Measurements from ENCODE around the gene PTPRE. TPM values are rescaled to one million over a fixed set of nuclear protein-coding genes. Genes with fewer than 3 reads are reported as not detected.

PTPRE gene
- total RNA-seq, 1 experiment from 2014 or later, result 12.3 TPM

- H3K9me2 ChIP-seq (ENCODE audit: insufficient read depth), result no peaks in the 10 kb centered on the region
- H3K27ac ChIP-seq (ENCODE audit: low read depth, low read length), result no peak overlapping the region
- H3K4me2 ChIP-seq (ENCODE audit: low read length), result no peak overlapping the region
- TF ChIP-seq CBX3 (IDR thresholded peaks at IDR 0.05; ENCODE audit: low read depth) (0 out of 2 replicates have a peak, but pooled peaks have one; percentile 24), FOSL1 (IDR thresholded peaks at IDR 0.05; ENCODE audit: low read depth) (no peak)
- ATAC-seq (0 out of 2 replicates have a peak, but pooled peaks have one; percentile 40), DNase-seq (ENCODE audit: low read depth, low spot score) (no peak)
- H3K9me3 ChIP-seq (ENCODE audit: control insufficient read depth in 1 of 2, insufficient read depth in 1 of 2, low read depth in 1 of 2, low read length in 2 of 2), result no peaks in the 10 kb centered on the region
- POLR2A ChIA-PET, result no interaction called here
- H3K79me2 ChIP-seq (ENCODE audit: insufficient read depth, low read length), result no peaks in the 10 kb centered on the region
- CTCF ChIA-PET, result interaction anchor here (1.2 to 2.5 kb wide), 3 partner anchors 9 to 10 kb away, joined by 3 to 10 read pairs (median 5); no protein-coding TSS in a partner anchor
- RAD21 ChIA-PET (ENCODE audit: low non-redundant PET in 1 of 2, low total read pairs in 2 of 2, uncharacterized antibody in 2 of 2, unreplicated experiment in 2 of 2), result interaction anchor here in 1 of 2 experiments (0.7 kb wide), 1 partner anchor 78 kb away, joined by 4 read pairs; no protein-coding TSS in a partner anchor
- intact Hi-C loops (cut with micrococcal nuclease), result no loop called here
- no peak overlapping the region for H2AFZ ChIP-seq (ENCODE audit: low read depth, low read length, poor library complexity, severe bottlenecking)
- no TSS peak for BruUV-seq (replicated peaks)
- peaks cover 0 to 7% of the 10 kb centered on the region in 2 experiments; a peak in 1 of 4 replicates for H3K4me1 ChIP-seq (ENCODE audit: control insufficient read depth in 1 of 2, insufficient read depth in 2 of 2, low read length in 2 of 2)
- H3K9ac ChIP-seq (ENCODE audit: low read length), result no peak overlapping the region
- peaks cover 10% of the 10 kb centered on the region; the same call in 1 of the 2 replicates for H3K27me3 ChIP-seq (ENCODE audit: insufficient read depth, low read length)
- no peaks in the 10 kb centered on the region for H3K36me3 ChIP-seq (ENCODE audit: control insufficient read depth in 1 of 2, insufficient read depth in 2 of 2, low read length in 2 of 2)
- H3K4me3 ChIP-seq (replicated peaks in 1 of 2; ENCODE audit: low read depth in 1 of 2, low read length in 2 of 2), result no peak overlapping the region
- H4K20me1 ChIP-seq (ENCODE audit: insufficient read depth), result no peaks in the 10 kb centered on the region
Observed at GRCh38 chr10:128000471-128001362, 93.8 kb downstream of the PTPRE start.

- no TSS peak for BruUV-seq (replicated peaks)
- ChIA-PET RAD21 (ENCODE audit: low non-redundant PET in 1 of 2, low total read pairs in 2 of 2, uncharacterized antibody in 2 of 2, unreplicated experiment in 2 of 2) (interaction anchor here in 1 of 2 experiments (0.7 kb wide), 1 partner anchor 77 kb away, joined by 4 read pairs; no protein-coding TSS in a partner anchor), POLR2A (no interaction called here), CTCF (interaction anchor here (1.4 to 2.5 kb wide), 2 partner anchors 8 to 10 kb away, joined by 5 to 10 read pairs; no protein-coding TSS in a partner anchor)
- DNase-seq (ENCODE audit: low read depth, low spot score), result no peak
- Histone ChIP-seq H3K4me1 (ENCODE audit: control insufficient read depth in 1 of 2, insufficient read depth in 2 of 2, low read length in 2 of 2) (peaks cover 0 to 7% of the 10 kb centered on the region in 2 experiments; a peak in 1 of 4 replicates), H4K20me1 (ENCODE audit: insufficient read depth) (no peaks in the 10 kb centered on the region), H2AFZ (ENCODE audit: low read depth, low read length, poor library complexity, severe bottlenecking) (no peak overlapping the region), H3K36me3 (ENCODE audit: control insufficient read depth in 1 of 2, insufficient read depth in 2 of 2, low read length in 2 of 2) (no peaks in the 10 kb centered on the region), H3K4me3 (replicated peaks in 1 of 2; ENCODE audit: low read depth in 1 of 2, low read length in 2 of 2) (no peak overlapping the region), H3K79me2 (ENCODE audit: insufficient read depth, low read length) (no peaks in the 10 kb centered on the region), H3K27me3 (ENCODE audit: insufficient read depth, low read length) (peaks cover 10% of the 10 kb centered on the region; the same call in 1 of the 2 replicates), H3K9me2 (ENCODE audit: insufficient read depth) (no peaks in the 10 kb centered on the region), H3K27ac (ENCODE audit: low read depth, low read length) (no peak overlapping the region), H3K4me2 (ENCODE audit: low read length) (no peak overlapping the region), H3K9ac (ENCODE audit: low read length) (no peak overlapping the region), H3K9me3 (ENCODE audit: control insufficient read depth in 1 of 2, insufficient read depth in 1 of 2, low read depth in 1 of 2, low read length in 2 of 2) (no peaks in the 10 kb centered on the region)
- intact Hi-C loops (cut with micrococcal nuclease), result no loop called here
- no peak for ATAC-seq
- TF ChIP-seq ZBTB33 (IDR thresholded peaks at IDR 0.05; ENCODE audit: extremely low read depth, insufficient replicate concordance, low read length) (no peak), ZFX (IDR thresholded peaks at IDR 0.05) (no peak), CBX3 (IDR thresholded peaks at IDR 0.05; ENCODE audit: low read depth) (no peak), FOSL1 (IDR thresholded peaks at IDR 0.05; ENCODE audit: low read depth) (no peak), POLR2A (IDR thresholded peaks at IDR 0.05; ENCODE audit: borderline replicate concordance, extremely low read depth, insufficient read depth, insufficient read length) (no peak), EGR1 (IDR thresholded peaks at IDR 0.05; ENCODE audit: low read depth) (no peak), SRF (IDR thresholded peaks at IDR 0.05; ENCODE audit: low read depth) (no peak), EZH2 (IDR thresholded peaks at IDR 0.05) (no peak), CEBPB (IDR thresholded peaks at IDR 0.05; ENCODE audit: low read depth) (no peak), CTCF (IDR thresholded peaks at IDR 0.05 in 2 of 3, conservative IDR thresholded peaks at IDR 0.05 in 1 of 3; ENCODE audit: borderline replicate concordance in 1 of 3, insufficient read depth in 1 of 3, low read depth in 2 of 3, low read length in 2 of 3) (no peak), RAD21 (IDR thresholded peaks at IDR 0.05; ENCODE audit: low read depth) (no peak), MAX (IDR thresholded peaks at IDR 0.05) (no peak), JUND (IDR thresholded peaks at IDR 0.05) (no peak), YY1 (IDR thresholded peaks at IDR 0.05; ENCODE audit: extremely low read depth, insufficient replicate concordance, low read depth, low read length) (no peak), SIN3A (IDR thresholded peaks at IDR 0.05; ENCODE audit: low read depth) (no peak), POLR2AphosphoS5 (IDR thresholded peaks at IDR 0.05; ENCODE audit: low read depth, low read length) (no peak)
Observed at GRCh38 chr10:128001363-128001745, 94.5 kb downstream of the PTPRE start.

Measured in HCT116 (cell line).